HG03045 (cell line): Measurements from ENCODE around the gene KLHL11.

Experiments
- ATAC-seq: cut with Tn5 transposase; IDR thresholded peaks from one replicate; pipeline ENCODE4 v1.9.1; 2021; ENCODE audit warnings: mild to moderate bottlenecking, moderate library complexity; ENCODE audit not compliant: unreplicated experiment

Gene KLHL11

GRCh38 chr17:41864836-41865595, at the start of gene KLHL11:
Gene KLHL11 (minus strand): TSS chr17:41865423. CDS start chr17:41865370, 53 bp downstream.
- ATAC-seq = peak; percentile 76

DNA sequence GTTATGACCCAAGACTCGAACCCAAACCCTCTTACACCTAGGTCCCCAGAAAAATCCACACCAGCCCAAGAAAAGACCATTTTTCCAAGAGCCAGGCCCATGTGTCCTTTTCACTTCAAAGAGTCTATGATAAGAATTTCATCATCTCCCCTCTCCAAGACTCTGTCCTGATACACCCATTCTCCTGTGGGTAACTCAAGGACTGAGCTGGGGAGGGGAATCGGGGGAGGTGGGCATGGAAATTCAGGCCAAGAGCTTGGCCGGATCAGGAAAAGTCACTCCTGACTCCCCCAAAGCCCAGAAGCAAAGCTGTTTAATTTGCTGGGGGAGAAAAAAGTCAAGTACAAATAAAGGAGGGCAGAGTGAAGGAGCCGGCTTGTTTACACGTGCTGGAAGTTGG, 49.8 kb upstream of the KLHL11 start:
- ATAC-seq = no peak

GRCh38 chr17:41914358-41914766, 49.1 kb upstream of the KLHL11 start:
- ATAC-seq = no peak

- ATAC-seq = no peak
Measured at GRCh38 chr17:41913798-41914197, 48.6 kb upstream of the KLHL11 start.

GRCh38 chr17:41912925-41913324, 47.7 kb upstream of the KLHL11 start:
- ATAC-seq = no peak

DNA sequence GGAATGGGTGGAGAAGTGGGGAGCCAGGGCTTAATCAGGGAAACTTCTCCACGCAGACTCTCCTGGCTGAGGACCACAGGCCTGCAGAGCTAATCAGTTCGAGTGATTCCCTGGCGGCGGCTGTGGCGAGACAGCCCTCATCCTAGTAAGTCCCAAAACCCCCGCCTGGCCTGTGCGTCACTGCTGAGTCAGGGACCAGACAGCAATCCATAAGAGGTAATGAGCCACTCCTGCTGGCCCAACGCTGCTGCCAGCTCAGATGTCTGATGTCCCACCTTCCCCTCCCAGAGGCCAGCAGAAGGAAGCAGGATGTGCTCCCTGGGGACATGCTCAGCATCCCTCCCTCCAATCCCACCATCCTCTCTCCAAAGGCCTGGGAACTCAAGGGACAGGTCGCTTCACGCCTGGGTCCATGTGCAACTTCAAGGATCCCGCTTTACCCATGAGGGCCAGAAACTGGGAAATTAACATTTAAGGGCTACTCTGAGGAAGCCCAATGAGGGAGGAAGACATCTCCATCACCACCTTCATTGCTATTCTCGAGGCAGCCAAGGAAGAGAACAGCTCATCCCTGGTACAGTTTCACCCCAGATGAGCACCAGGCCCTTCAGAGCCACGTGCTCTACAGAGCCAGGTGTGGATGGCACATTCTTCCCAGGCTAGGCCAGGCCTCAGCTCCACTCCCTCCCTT, 45.6 kb upstream of the KLHL11 start:
- ATAC-seq = no peak

DNA sequence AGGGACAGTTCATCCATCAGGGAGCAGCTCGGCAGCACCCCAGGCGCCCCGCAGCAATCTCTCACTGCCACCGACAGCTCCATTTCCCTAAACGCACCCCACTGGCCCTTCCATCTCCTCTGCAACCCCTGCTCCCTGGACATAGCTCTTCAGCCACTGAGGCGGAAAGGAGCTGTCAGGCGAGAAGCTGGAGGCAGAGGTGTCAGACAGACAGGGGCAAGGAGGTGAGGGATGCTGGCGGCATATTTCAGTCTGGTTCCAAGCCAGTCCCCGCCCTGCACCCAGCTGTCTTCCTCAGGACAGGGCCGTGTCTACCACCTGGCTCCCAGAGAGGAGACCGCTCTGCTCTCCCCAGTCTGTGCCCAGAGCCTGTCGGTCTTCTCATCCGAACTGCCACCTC, 43.9 kb upstream of the KLHL11 start:
- ATAC-seq = no peak

- no peak for ATAC-seq
Measured at GRCh38 chr17:41907633-41908539, 42.7 kb upstream of the KLHL11 start.

DNA sequence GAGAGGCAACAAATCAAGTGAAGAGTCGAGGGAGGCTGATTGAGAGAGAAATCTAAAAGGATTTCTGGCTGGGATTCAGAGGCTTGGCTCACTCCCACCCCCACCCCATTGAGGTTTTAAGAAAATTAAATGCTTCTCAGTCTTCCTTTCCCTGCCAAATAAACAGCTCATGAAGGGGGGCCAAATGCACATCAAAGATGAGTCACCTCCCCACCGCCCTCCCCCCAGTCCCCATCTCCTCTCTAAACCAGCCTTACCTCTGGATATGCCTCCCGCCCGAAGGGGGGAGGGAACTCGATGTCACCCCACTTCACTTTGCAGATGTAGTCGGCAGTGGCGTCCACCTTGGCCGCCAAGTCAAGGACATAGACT, 41.9 kb upstream of the KLHL11 start:
- no peak for ATAC-seq

- no peak for ATAC-seq
Measured at GRCh38 chr17:41906465-41907184, 41.4 kb upstream of the KLHL11 start.

GRCh38 chr17:41905172-41905571, 39.9 kb upstream of the KLHL11 start:
- no peak for ATAC-seq

DNA sequence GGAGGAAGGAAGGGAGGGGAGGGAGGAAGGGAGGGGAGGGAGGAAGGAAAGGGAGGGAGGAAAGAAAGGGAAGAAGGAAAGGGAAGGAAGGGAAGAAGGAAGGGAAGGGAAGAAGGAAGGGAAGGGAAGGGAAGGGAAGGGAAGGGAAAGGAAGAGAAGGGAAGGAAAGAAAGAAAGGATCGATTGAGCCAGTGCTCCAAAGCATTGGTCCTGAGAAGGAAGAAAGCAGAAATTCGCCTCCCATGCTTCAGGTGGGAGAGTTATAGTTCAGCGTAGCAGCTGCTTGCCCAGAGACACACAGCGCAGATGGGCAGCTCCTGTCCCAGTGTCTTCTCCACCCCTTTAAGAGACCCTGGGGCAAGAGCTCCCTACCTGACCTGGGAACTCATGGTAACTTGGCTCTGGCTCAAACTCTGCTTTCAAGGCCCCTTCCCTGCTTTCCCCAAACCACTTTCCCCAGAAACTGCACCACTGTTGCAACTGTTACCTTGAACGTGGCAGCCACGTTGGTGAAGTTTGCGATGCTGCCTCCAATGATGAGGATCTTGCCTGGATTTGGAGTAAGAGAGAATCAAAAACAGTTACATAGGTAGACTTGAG, 39.1 kb upstream of the KLHL11 start:
- no peak for ATAC-seq

GRCh38 chr17:41901646-41902045, 36.4 kb upstream of the KLHL11 start:
- ATAC-seq = no peak

DNA sequence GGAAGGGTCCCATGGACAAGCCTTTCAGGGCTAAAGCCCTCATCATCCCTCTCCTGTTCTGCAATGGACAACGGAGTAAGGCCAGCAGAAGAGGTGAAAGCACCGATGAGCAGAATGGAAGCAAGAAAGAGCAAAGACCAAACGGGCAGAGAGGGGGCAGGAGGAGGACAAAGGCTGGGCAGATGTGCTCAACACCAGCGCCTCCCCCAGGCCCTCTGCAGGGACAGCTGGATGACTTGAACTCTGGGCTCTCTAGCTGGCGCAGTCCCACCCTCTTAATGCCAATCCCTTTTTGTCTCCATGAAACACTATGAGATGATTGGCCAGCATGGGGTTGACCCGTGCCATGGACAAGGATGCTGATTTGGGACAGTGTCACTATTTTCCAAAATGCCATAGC, 31.5 kb upstream of the KLHL11 start:
- ATAC-seq = no peak

- ATAC-seq = no peak
Measured at GRCh38 chr17:41895617-41896016, 30.4 kb upstream of the KLHL11 start.

DNA sequence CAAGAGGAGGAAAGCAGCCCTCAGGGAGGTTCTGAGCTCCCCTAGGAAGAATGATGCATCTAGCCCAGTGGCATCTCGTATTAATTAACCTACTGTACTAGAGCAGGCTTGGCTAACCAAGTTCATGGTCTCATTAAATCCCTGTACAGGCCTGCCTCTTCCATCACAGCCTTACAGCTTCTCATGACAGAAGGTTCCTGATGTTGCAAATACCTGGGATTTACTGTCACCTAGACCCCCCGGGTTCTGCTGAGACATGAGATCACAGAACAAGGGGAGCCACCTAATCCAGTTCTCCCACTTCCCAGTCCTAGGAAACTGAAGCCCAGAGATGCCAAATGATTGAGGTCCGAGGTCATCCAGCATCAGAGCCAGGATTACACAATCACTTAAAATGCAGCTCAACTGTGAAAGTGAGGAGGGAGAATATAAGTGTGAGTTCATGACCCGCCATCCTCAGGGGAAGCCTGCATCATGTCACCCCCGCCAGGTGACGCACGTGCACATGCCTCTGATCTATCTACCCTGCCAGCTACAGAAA, 29.6 kb upstream of the KLHL11 start:
- ATAC-seq = no peak

DNA sequence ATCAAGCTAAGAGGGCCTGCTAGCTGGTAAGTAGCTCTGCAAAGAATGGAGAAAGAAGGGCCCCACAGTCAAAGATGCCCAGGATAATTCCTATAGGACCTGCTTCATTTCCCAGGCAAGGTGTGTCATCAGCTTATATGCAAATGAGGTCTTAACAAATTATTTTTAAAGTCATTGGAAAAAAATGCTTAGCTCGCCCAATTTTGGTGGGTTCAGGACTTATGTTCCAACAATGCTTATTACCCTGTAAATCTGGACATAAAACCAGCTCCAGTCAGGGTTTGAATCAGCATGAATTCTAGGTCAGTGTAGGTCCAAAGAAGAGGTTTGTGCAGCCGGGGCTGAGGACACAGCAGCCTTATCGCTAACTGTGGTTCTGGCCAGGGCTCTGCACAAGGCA, 28.2 kb upstream of the KLHL11 start:
- no peak for ATAC-seq

DNA sequence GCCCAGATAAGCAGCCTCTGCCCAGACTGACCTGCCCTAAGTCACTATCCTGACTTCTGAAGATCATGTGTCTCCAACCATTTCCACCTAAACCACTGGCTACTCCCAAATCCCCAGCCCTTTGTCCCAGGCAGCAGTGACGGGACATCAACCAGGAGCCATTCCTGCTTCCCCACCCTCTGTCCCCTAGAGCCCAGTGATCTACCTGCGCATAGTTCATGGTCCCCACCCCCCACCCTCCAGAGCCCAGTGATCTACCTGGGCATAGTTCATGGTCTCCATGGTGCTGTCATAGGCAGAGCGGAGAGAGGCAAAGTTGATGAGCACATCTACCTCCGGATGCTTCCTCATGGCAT, 26.8 kb upstream of the KLHL11 start:
- ATAC-seq = no peak

DNA sequence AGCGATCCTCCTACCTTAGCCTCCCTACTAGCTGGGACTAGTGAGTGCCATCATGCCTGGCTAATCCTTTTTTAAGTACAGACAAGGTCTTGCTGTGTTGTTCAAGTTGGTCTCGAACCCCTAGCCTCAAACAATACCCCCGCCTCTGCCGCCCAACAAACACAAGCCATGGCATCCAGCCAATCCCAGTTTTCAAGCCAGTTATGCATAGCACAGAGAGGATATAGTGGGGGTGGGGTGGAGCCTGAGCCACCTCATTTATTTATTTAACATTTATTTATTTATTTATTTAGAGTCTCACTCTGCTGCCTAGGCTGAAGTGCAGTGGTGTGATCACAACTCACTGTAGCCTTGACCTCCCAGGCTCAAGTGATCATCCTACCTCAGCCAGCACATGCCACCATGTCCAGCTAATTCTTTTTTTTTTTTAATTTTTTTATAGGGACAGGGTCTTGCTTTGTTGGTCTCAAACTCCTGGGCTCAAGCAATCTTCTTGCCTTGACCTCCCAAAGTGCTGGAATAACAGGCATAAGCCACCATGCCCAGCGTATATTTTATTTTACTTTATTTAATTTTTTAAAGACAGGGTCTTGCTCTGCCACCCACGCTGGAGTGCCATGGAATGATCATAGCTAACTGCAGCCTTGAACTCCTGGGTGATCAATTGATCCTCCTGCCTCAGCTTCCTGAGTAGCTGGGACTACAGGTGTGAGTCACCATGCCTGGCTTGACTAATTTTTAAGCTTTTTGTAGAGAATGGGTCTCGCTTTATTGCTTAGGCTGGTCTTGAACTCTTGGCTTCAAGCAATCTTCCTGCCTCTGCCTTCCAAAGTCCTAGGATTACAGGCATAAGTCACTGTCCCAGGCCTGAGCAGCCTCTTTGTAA, 26.2 kb upstream of the KLHL11 start:
- no peak for ATAC-seq
